Keratinocyte (primary cell): ENCODE data around the gene POU6F2. TPM values are rescaled to one million over a fixed set of nuclear protein-coding genes. Genes with fewer than 3 reads are reported as not detected.

Experiments used
- DNase-seq: peaks from one replicate; pipeline ENCODE4 v3.0.0-alpha.2; 2011; ENCODE audit warnings: low read depth, missing footprints, low spot score
- FAIRE-seq: peaks from 2 replicates; lab custom pipeline; 2011; peaks lifted over from hg19 to GRCh38; lab: Jason Lieb, UNC
- H2AFZ ChIP-seq: 2 replicates; pipeline ENCODE4 v1.6.0; 2012; ENCODE audit warnings: low read length, control low read depth, inconsistent platforms; ENCODE audit not compliant: control insufficient read depth
- H3K27ac ChIP-seq: 2 replicates; pipeline ENCODE4 v1.5.1; 2011; ENCODE audit warnings: low read length; ENCODE audit not compliant: control insufficient read depth, insufficient read depth
- H3K27me3 ChIP-seq: 3 replicates; pipeline ENCODE4 v1.6.0; 2011; ENCODE audit warnings: low read length; ENCODE audit not compliant: control insufficient read depth, insufficient read depth; ENCODE audit errors: extremely low read depth
- H3K36me3 ChIP-seq, 2 experiments: 2 replicates in 1 of 2; 3 replicates in 1 of 2; pipeline ENCODE4 v1.5.1; 2011; ENCODE audit warnings: low read length in 2 of 2, mild to moderate bottlenecking in 1 of 2; ENCODE audit not compliant: control insufficient read depth in 2 of 2, insufficient read depth in 2 of 2; ENCODE audit errors: extremely low read depth in 1 of 2
- H3K4me1 ChIP-seq: 3 replicates; pipeline ENCODE4 v1.5.1; 2011; ENCODE audit warnings: low read length; ENCODE audit not compliant: control insufficient read depth, insufficient read depth; ENCODE audit errors: extremely low read depth
- H3K4me2 ChIP-seq: 3 replicates; pipeline ENCODE4 v1.6.0; 2011; ENCODE audit warnings: low read depth, low read length; ENCODE audit not compliant: control insufficient read depth, insufficient read depth; ENCODE audit errors: extremely low read depth
- H3K4me3 ChIP-seq, 3 experiments: fragments of 200-600 bp in 1 of 3; sonication (generic) in 1 of 3; 2 replicates in 2 of 3; 3 replicates in 1 of 3; pipeline ENCODE4 v1.5.1; 2011 to 2016; ENCODE audit warnings: low read length in 3 of 3, mild to moderate bottlenecking in 3 of 3, control low read depth in 2 of 3, inconsistent platforms in 1 of 3, low read depth in 1 of 3, mixed read lengths in 1 of 3, mixed run types in 1 of 3, moderate library complexity in 1 of 3; ENCODE audit not compliant: control insufficient read depth in 2 of 3, insufficient read depth in 2 of 3; ENCODE audit errors: extremely low read depth in 1 of 3
- H3K79me2 ChIP-seq: 2 replicates; pipeline ENCODE4 v1.6.0; 2012; ENCODE audit warnings: low read length; ENCODE audit not compliant: control insufficient read depth, insufficient read depth
- H3K9ac ChIP-seq: 3 replicates; pipeline ENCODE4 v1.6.0; 2011; ENCODE audit warnings: low read length; ENCODE audit not compliant: control insufficient read depth, insufficient read depth; ENCODE audit errors: extremely low read depth
- H3K9me1 ChIP-seq: 3 replicates; pipeline ENCODE4 v1.6.0; 2011; ENCODE audit warnings: low read length; ENCODE audit not compliant: control insufficient read depth, insufficient read depth; ENCODE audit errors: extremely low read depth
- H3K9me3 ChIP-seq: 2 replicates; pipeline ENCODE4 v1.5.1; 2012; ENCODE audit warnings: low read depth, low read length; ENCODE audit not compliant: control insufficient read depth
- H4K20me1 ChIP-seq: 3 replicates; pipeline ENCODE4 v1.6.0; 2011; ENCODE audit warnings: low read length; ENCODE audit not compliant: control insufficient read depth, insufficient read depth; ENCODE audit errors: extremely low read depth
- EZH2 ChIP-seq: IDR thresholded peaks from one replicate; pipeline ENCODE4 v1.6.1; 2012; ENCODE audit warnings: inconsistent platforms, mild to moderate bottlenecking, low read length, moderate library complexity
- dilution Hi-C: fragments of 300-500 bp; cut with MboI; formaldehyde crosslinking; loops from one replicate; pipeline ENCODE4 v1.7.0; 2020; ENCODE audit warnings: low sequenced_read_pairs; ENCODE audit not compliant: extremely low pct_ligation_motif_present
- polyA plus RNA-seq, 5 experiments: library from polyadenylated mRNA; depleted of rRNA in 3 of 5; stranded (reverse) in 3 of 5; stranded (forward) in 1 of 5; unstranded in 1 of 5; fragments of >200 nt; gene quantifications; 1 replicate in 1 of 5; 2 replicates in 3 of 5; 3 replicates in 1 of 5; pipeline versions ENCODE4 v1.2.1 to v1.2.3, GENCODE V29; 2011 to 2012; ENCODE audit warnings: missing spikeins in 2 of 5, low read depth in 1 of 5, low replicate concordance in 1 of 5
- TF ChIP-seq, protein P1 (sequence below), 3 experiments: IDR thresholded peaks in 1 of 3; conservative IDR thresholded peaks in 1 of 3; optimal IDR thresholded peaks in 1 of 3; 2 replicates in 2 of 3; 3 replicates in 1 of 3; pipeline versions ENCODE3 to v1.5.1; 2011; ENCODE audit warnings: low read length in 3 of 3, mild to moderate bottlenecking in 3 of 3, moderate library complexity in 2 of 3, control low read depth in 1 of 3, inconsistent platforms in 1 of 3; ENCODE audit not compliant: insufficient read depth in 2 of 3; ENCODE audit errors: extremely low read depth in 1 of 3

The POU6F2 gene
- polyA plus RNA-seq, 1 donor (not counting 4 experiments of a cell fraction or from before 2014, with no cell fraction given): not detected

DNA sequence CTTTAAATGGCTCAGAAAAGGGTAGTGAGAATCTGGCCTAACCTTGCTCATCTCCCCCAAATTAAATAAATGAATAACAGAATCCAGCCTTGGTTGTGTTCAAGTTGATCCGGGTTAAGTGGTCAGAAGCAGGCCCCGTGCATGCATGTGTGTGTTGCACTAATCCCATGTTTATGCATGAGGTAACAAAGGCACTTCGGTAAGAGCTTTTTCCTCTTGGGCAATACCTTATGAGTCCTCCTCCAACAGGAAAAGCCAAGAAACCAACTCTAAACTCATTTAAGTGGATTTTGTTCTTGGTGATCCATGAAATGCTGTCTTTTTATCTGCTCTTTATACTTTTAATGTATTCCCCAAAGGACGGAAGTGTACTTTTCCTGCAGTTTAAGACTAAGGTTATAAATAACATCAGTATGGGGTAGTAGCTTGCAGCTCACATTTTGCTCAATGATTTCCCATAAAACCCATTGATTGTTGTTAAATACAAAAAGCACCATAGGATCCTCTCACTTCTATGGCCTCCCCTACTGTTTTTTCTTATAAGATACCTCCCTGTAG is 483.6 kb downstream of the POU6F2 start:
- H3K36me3 ChIP-seq: no peaks in the 10 kb centered on the region
- no peaks in the 10 kb centered on the region for H3K9me3 ChIP-seq
- TF ChIP-seq, protein P1, sequence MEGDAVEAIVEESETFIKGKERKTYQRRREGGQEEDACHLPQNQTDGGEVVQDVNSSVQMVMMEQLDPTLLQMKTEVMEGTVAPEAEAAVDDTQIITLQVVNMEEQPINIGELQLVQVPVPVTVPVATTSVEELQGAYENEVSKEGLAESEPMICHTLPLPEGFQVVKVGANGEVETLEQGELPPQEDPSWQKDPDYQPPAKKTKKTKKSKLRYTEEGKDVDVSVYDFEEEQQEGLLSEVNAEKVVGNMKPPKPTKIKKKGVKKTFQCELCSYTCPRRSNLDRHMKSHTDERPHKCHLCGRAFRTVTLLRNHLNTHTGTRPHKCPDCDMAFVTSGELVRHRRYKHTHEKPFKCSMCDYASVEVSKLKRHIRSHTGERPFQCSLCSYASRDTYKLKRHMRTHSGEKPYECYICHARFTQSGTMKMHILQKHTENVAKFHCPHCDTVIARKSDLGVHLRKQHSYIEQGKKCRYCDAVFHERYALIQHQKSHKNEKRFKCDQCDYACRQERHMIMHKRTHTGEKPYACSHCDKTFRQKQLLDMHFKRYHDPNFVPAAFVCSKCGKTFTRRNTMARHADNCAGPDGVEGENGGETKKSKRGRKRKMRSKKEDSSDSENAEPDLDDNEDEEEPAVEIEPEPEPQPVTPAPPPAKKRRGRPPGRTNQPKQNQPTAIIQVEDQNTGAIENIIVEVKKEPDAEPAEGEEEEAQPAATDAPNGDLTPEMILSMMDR (optimal IDR thresholded peaks at IDR 0.05 in 1 of 3, IDR thresholded peaks at IDR 0.05 in 1 of 3, conservative IDR thresholded peaks at IDR 0.05 in 1 of 3; ENCODE audit: extremely low read depth in 1 of 3, insufficient read depth in 2 of 3, low read length in 3 of 3): no peak
- no peak for TF ChIP-seq EZH2
- H3K27me3 ChIP-seq: peaks cover 4% of the 10 kb centered on the region
- H3K79me2 ChIP-seq: no peaks in the 10 kb centered on the region
- dilution Hi-C loops: no loop called here
- H4K20me1 ChIP-seq: no peaks in the 10 kb centered on the region
- DNase-seq (no peak), FAIRE-seq (no peak)
- no peaks in the 10 kb centered on the region for H3K9me1 ChIP-seq
- H3K27ac ChIP-seq: no peak overlapping the region
- no peak overlapping the region for H3K4me2 ChIP-seq
- H3K4me3 ChIP-seq: no peak overlapping the region
- no peak overlapping the region for H3K9ac ChIP-seq
- no peaks in the 10 kb centered on the region for H3K4me1 ChIP-seq
- H2AFZ ChIP-seq: no peak overlapping the region

DNA sequence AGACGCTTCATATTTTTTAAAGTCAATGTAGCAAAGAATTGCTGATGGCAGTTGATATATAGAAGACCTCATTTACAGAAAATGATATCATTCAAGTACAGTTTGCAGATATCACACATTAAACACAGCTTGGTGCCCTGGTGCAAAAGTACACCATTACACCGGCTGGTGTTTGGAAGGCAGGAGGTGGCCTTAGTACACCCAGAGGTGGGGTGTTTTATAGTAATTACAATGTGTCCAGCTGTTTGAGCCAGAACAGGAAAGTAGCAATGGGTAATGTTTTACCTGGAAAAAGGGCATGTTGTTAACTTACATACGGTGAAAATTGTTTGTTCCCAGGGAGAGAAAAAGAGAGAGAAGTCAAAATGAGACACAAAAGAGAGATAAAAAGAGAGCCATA is 485.5 kb downstream of the POU6F2 start:
- FAIRE-seq (no peak), DNase-seq (no peak)
- Histone ChIP-seq H3K4me3 (no peak overlapping the region), H3K9ac (no peak overlapping the region), H3K4me1 (no peaks in the 10 kb centered on the region), H4K20me1 (no peaks in the 10 kb centered on the region), H3K9me1 (no peaks in the 10 kb centered on the region), H2AFZ (no peak overlapping the region), H3K9me3 (no peaks in the 10 kb centered on the region), H3K27me3 (peaks cover 4% of the 10 kb centered on the region), H3K4me2 (no peak overlapping the region), H3K79me2 (no peaks in the 10 kb centered on the region), H3K27ac (no peak overlapping the region), H3K36me3 (no peaks in the 10 kb centered on the region)
- TF ChIP-seq, protein P1 (optimal IDR thresholded peaks at IDR 0.05 in 1 of 3, IDR thresholded peaks at IDR 0.05 in 1 of 3, conservative IDR thresholded peaks at IDR 0.05 in 1 of 3; ENCODE audit: extremely low read depth in 1 of 3, insufficient read depth in 2 of 3, low read length in 3 of 3): no peak
- no peak for TF ChIP-seq EZH2
- dilution Hi-C loops: no loop called here
